ENCODE results near the gene TCERG1L.

TCERG1L gene

DNA sequence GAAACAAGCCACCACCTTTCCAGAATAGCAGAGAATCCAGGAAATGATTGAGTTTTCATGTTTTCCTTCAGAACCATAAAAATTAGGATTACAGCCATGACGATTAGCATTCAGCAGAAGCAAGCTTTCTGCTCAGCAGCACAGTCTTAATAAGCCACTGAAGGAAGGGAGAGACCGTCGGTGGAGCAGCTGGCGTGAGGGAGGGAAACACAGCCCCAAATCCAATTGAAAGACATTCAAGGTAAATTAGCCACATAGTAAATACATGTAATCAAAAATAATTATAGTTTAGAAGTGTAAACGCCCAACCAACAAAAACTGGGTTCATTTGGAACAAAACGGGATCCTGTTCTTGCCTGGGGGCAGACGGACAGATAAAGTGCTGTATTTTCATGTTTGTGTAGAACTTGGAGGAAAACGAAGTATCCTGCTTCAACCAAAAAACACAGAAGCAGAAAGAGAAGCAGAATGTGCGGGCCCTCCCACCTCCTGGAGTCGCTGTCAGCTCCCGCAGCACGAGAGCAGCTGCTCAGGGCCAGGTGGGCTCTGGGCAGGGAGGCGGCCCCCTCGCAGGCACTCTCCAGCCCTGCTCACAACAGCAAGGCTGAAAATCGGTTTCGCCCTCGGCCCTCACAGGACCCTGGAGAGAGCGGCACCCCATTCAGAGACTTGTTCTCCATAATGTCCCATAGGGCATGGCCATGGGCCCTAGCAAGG, 84.9 kb downstream of the TCERG1L start:
- TF ChIP-seq SPI1 (IDR thresholded peaks at IDR 0.05; ENCODE audit: borderline replicate concordance, low read depth) (no peak), GABPA (IDR thresholded peaks at IDR 0.05; ENCODE audit: low read depth) (no peak), POLR2AphosphoS5 (IDR thresholded peaks at IDR 0.05; ENCODE audit: low read depth) (no peak)
- TF ChIP-seq, protein P1, sequence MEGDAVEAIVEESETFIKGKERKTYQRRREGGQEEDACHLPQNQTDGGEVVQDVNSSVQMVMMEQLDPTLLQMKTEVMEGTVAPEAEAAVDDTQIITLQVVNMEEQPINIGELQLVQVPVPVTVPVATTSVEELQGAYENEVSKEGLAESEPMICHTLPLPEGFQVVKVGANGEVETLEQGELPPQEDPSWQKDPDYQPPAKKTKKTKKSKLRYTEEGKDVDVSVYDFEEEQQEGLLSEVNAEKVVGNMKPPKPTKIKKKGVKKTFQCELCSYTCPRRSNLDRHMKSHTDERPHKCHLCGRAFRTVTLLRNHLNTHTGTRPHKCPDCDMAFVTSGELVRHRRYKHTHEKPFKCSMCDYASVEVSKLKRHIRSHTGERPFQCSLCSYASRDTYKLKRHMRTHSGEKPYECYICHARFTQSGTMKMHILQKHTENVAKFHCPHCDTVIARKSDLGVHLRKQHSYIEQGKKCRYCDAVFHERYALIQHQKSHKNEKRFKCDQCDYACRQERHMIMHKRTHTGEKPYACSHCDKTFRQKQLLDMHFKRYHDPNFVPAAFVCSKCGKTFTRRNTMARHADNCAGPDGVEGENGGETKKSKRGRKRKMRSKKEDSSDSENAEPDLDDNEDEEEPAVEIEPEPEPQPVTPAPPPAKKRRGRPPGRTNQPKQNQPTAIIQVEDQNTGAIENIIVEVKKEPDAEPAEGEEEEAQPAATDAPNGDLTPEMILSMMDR (IDR thresholded peaks at IDR 0.05; ENCODE audit: insufficient read depth, low read length) = no peak
- TF ChIP-seq, protein P2, sequence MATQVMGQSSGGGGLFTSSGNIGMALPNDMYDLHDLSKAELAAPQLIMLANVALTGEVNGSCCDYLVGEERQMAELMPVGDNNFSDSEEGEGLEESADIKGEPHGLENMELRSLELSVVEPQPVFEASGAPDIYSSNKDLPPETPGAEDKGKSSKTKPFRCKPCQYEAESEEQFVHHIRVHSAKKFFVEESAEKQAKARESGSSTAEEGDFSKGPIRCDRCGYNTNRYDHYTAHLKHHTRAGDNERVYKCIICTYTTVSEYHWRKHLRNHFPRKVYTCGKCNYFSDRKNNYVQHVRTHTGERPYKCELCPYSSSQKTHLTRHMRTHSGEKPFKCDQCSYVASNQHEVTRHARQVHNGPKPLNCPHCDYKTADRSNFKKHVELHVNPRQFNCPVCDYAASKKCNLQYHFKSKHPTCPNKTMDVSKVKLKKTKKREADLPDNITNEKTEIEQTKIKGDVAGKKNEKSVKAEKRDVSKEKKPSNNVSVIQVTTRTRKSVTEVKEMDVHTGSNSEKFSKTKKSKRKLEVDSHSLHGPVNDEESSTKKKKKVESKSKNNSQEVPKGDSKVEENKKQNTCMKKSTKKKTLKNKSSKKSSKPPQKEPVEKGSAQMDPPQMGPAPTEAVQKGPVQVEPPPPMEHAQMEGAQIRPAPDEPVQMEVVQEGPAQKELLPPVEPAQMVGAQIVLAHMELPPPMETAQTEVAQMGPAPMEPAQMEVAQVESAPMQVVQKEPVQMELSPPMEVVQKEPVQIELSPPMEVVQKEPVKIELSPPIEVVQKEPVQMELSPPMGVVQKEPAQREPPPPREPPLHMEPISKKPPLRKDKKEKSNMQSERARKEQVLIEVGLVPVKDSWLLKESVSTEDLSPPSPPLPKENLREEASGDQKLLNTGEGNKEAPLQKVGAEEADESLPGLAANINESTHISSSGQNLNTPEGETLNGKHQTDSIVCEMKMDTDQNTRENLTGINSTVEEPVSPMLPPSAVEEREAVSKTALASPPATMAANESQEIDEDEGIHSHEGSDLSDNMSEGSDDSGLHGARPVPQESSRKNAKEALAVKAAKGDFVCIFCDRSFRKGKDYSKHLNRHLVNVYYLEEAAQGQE (IDR thresholded peaks at IDR 0.05; ENCODE audit: insufficient replicate concordance, low read depth) = no peak
- DNase-seq (ENCODE audit: low read depth in 1 of 2, low spot score in 1 of 2) = no peak
- H3K27ac ChIP-seq (replicated peaks) = no peak overlapping the region
- H3K4me3 ChIP-seq (replicated peaks; ENCODE audit: insufficient read depth, low read length) = no peak overlapping the region
- H3K27me3 ChIP-seq (ENCODE audit: insufficient read depth, poor library complexity, severe bottlenecking) = no peaks in the 10 kb centered on the region

DNA sequence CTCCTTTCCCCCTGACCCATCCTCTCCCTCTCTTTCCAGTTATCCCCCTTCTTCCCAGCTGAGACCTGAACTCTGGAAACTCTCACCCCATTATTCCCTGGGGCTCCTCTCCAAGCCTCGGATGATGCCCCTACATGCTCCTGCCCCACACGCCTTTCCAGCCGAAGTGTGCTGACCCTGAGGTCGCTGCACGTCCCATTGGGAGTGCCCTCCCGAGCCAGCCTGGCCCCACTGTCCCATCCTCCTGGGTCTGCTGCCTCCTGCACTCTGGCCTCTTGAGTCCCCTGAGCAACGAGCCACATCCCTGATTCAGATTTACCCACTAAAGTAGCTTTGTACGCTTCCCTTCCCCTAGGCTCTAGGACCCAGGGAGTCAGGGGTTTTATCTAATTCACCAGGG, 87.4 kb downstream of the TCERG1L start:
- H3K4me3 ChIP-seq (replicated peaks; ENCODE audit: insufficient read depth, low read length) = no peak overlapping the region
- no peak for DNase-seq (ENCODE audit: low read depth in 1 of 2, low spot score in 1 of 2)
- TF ChIP-seq, protein P2 (IDR thresholded peaks at IDR 0.05; ENCODE audit: insufficient replicate concordance, low read depth) = no peak
- no peak for TF ChIP-seq POLR2AphosphoS5 (IDR thresholded peaks at IDR 0.05; ENCODE audit: low read depth)
- H3K27me3 ChIP-seq (ENCODE audit: insufficient read depth, poor library complexity, severe bottlenecking) = no peaks in the 10 kb centered on the region
- H3K27ac ChIP-seq (replicated peaks) = no peak overlapping the region

DNA sequence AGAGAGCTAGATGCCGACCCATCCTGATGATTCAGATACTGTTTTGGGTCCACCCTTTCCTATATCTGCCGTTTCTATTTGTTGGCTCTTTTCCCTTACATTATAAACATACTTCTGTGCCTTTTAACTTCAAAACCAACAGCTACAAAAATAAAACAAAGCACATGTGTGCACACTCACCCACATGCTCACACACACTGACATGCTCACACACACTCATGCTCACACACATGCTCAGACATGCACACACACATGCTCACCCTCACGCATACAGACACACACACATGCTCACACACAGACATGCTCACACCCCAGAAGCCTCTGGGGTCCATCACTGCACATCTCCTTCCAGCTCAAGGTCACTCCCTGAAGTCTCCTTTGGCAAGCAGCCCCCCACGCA, 88.1 kb downstream of the TCERG1L start:
- no peak for DNase-seq (ENCODE audit: low read depth in 1 of 2, low spot score in 1 of 2)
- Histone ChIP-seq H3K27me3 (ENCODE audit: insufficient read depth, poor library complexity, severe bottlenecking) (no peaks in the 10 kb centered on the region), H3K27ac (replicated peaks) (no peak overlapping the region), H3K4me3 (replicated peaks; ENCODE audit: insufficient read depth, low read length) (no peak overlapping the region)
- TF ChIP-seq POLR2AphosphoS5 (IDR thresholded peaks at IDR 0.05; ENCODE audit: low read depth) (no peak), GABPA (IDR thresholded peaks at IDR 0.05; ENCODE audit: low read depth) (no peak), SPI1 (IDR thresholded peaks at IDR 0.05; ENCODE audit: borderline replicate concordance, low read depth) (no peak)

DNA sequence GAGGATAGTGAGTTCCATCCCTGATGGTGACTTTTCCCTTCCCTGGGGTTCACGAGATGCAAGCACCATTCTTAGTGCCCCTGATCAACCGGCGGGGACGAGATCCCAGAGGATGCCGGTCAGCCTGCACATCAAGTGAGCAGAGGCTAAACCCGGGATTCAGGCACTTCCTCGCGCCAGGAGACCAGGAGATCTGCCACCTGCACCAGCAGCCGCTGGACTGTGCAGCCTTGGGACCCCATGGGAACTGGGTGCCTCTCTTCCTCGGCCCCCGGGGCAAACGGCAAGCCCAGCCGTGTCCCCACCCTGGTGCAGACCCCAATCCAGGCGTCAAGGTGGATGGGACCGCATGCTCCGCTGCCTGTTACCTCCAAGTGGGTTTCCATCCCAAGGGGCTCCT, 88.5 kb downstream of the TCERG1L start:
- no peak overlapping the region for H3K4me3 ChIP-seq (replicated peaks; ENCODE audit: insufficient read depth, low read length)
- H3K27me3 ChIP-seq (ENCODE audit: insufficient read depth, poor library complexity, severe bottlenecking) = no peaks in the 10 kb centered on the region
- H3K27ac ChIP-seq (replicated peaks) = no peak overlapping the region
- TF ChIP-seq, protein P2 (IDR thresholded peaks at IDR 0.05; ENCODE audit: insufficient replicate concordance, low read depth) = no peak
- DNase-seq (ENCODE audit: low read depth in 1 of 2, low spot score in 1 of 2) = no peak
